K562 (cell line): Measurements from ENCODE around the gene THOC5. TPM values are rescaled to one million over a fixed set of nuclear protein-coding genes. Genes with fewer than 3 reads are reported as not detected.

ENCODE experiments used
- ATAC-seq: fragments of 200-7000 bp; cut with Tn5 transposase; 3 replicates; pipeline ENCODE4 v1.9.1; 2020; ENCODE audit warnings: moderate library complexity
- BruUV-seq: library from RNA; stranded (reverse); fragments of 400-500 nt; replicated peaks from 2 replicates; lab custom pipeline; 2021; lab: Mats Ljungman, UMichigan
- CTCF ChIA-PET: fragments of 300-600 bp; formaldehyde crosslinking; extraction: SDS; loops from one replicate; lab custom pipeline; 2021; ENCODE audit warnings: low intra/inter-chr PET ratio; lab: Yijun Ruan, JAX
- POLR2A ChIA-PET: fragments of 300-600, 350-650 bp; sonication (Branson Sonifier 250); formaldehyde crosslinking; extraction: SDS; loops from one replicate; lab custom pipeline; 2021; ENCODE audit warnings: antibody characterized with exemption, inconsistent platforms; lab: Yijun Ruan, JAX
- DNase-seq, 4 experiments: peaks; one replicate each; pipeline versions ENCODE4 v3.0.0 to v3.0.0-alpha.2; 2011 to 2018; ENCODE audit warnings: low spot score in 3 of 4, mixed read lengths in 3 of 4; ENCODE audit errors: extremely low read depth in 1 of 4
- FAIRE-seq: peaks from 2 replicates; lab custom pipeline; 2011; peaks lifted over from hg19 to GRCh38; lab: Jason Lieb, UNC
- H2AFZ ChIP-seq: 2 replicates; pipeline ENCODE4 v1.6.0; 2011; ENCODE audit warnings: low read depth, low read length, control low read depth, inconsistent platforms
- H3K27ac ChIP-seq: fragments of 200-600 bp; 3 replicates; pipeline ENCODE4 v1.8.0; 2011; ENCODE audit warnings: low read depth, mild to moderate bottlenecking, control low read depth, inconsistent platforms, low read length, moderate library complexity, mixed read lengths; ENCODE audit errors: extremely low read depth
- H3K27me3 ChIP-seq, 2 experiments: fragments of 300-600 bp in 1 of 2; 2 replicates in 1 of 2; 3 replicates in 1 of 2; pipeline versions ENCODE4 v1.6.0 to v1.8.0; 2011; ENCODE audit warnings: inconsistent platforms in 2 of 2, low read length in 2 of 2, mild to moderate bottlenecking in 1 of 2, mixed read lengths in 1 of 2, moderate library complexity in 1 of 2; ENCODE audit not compliant: control insufficient read depth in 2 of 2, insufficient read depth in 2 of 2
- H3K36me3 ChIP-seq: fragments of 300-600 bp; 3 replicates; pipeline ENCODE4 v1.8.0; 2011; ENCODE audit warnings: mild to moderate bottlenecking, low read length, inconsistent platforms; ENCODE audit not compliant: control insufficient read depth, insufficient read depth
- H3K4me1 ChIP-seq, 2 experiments: fragments of 200-600 bp in 1 of 2; replicated peaks in 1 of 2; 2 replicates in 1 of 2; 3 replicates in 1 of 2; pipeline versions ENCODE4 v1.5.1 to v1.8.0; 2011; ENCODE audit warnings: inconsistent platforms in 2 of 2, low read length in 2 of 2, mild to moderate bottlenecking in 1 of 2, mixed read lengths in 1 of 2, moderate library complexity in 1 of 2; ENCODE audit not compliant: control insufficient read depth in 2 of 2, insufficient read depth in 2 of 2
- H3K4me2 ChIP-seq: 2 replicates; pipeline ENCODE4 v1.6.1; 2011; ENCODE audit warnings: low read length, control low read depth, inconsistent platforms, mixed read lengths; ENCODE audit not compliant: insufficient read depth
- H3K4me3 ChIP-seq: fragments of 200-600 bp; sonication (generic), shearing (Covaris generic); 2 replicates; pipeline ENCODE4 v1.5.1; 2016; ENCODE audit warnings: control low read depth, inconsistent platforms
- H3K79me2 ChIP-seq: fragments of 200-600 bp; 3 replicates; pipeline ENCODE4 v1.8.0; 2011; ENCODE audit warnings: low read length, inconsistent platforms; ENCODE audit not compliant: control insufficient read depth, insufficient read depth
- H3K9ac ChIP-seq, 2 experiments: 2 replicates each; pipeline versions ENCODE4 v1.6.0 to v1.6.1; 2011; ENCODE audit warnings: low read depth in 2 of 2, low read length in 2 of 2, control low read depth in 1 of 2, inconsistent platforms in 1 of 2, mild to moderate bottlenecking in 1 of 2, mixed read lengths in 1 of 2; ENCODE audit not compliant: insufficient read depth in 1 of 2
- H3K9me1 ChIP-seq: one replicate; pipeline ENCODE4 v1.6.0; 2011; ENCODE audit warnings: inconsistent platforms, mild to moderate bottlenecking, low read length, moderate library complexity; ENCODE audit not compliant: control insufficient read depth, insufficient read depth
- H3K9me3 ChIP-seq: replicated peaks from 2 replicates; pipeline ENCODE4 v1.5.1; 2011; ENCODE audit warnings: low read depth, low read length, inconsistent platforms; ENCODE audit not compliant: control insufficient read depth, insufficient read depth
- H4K20me1 ChIP-seq: replicated peaks from 2 replicates; pipeline ENCODE4 v1.6.1; 2011; ENCODE audit warnings: low read length, inconsistent platforms, mixed read lengths; ENCODE audit not compliant: control insufficient read depth, insufficient read depth
- BRD4 ChIP-seq: fragments of 200-600 bp; sonication (generic); IDR thresholded peaks from 2 replicates; pipeline ENCODE4 v1.6.1; 2017; ENCODE audit warnings: inconsistent platforms
- COPS2 ChIP-seq: fragments of 450-650 bp; conservative IDR thresholded peaks from 2 replicates; pipeline ENCODE4 v1.6.1; 2016; ENCODE audit warnings: mild to moderate bottlenecking, moderate library complexity
- FOXO4 ChIP-seq: fragments of 450-650 bp; formaldehyde crosslinking; IDR thresholded peaks from 2 replicates; pipeline ENCODE4 v1.4.0; 2020; ENCODE audit warnings: mild to moderate bottlenecking, moderate library complexity
- MAFF ChIP-seq: IDR thresholded peaks from 2 replicates; pipeline ENCODE4 v1.6.1; 2012; ENCODE audit warnings: low read length, improper control_type of control experiment
- MTF1 ChIP-seq: fragments of 250-450 bp; sonication (Bioruptor Pico); IDR thresholded peaks from 2 replicates; pipeline ENCODE4 v1.9.0; 2021; ENCODE audit warnings: moderate library complexity, mild to moderate bottlenecking, inconsistent platforms, borderline replicate concordance
- PKNOX1 ChIP-seq: fragments of 450-650 bp; IDR thresholded peaks from 2 replicates; pipeline ENCODE4 v1.6.1; 2016
- POLR2AphosphoS5 ChIP-seq: IDR thresholded peaks from 2 replicates; pipeline ENCODE4 v1.6.1; 2011; ENCODE audit warnings: mild to moderate bottlenecking, low read depth, low read length, moderate library complexity; ENCODE audit not compliant: control insufficient read depth, insufficient read depth
- RBM39 ChIP-seq: fragments of 200-400 bp; formaldehyde crosslinking; optimal IDR thresholded peaks from 2 replicates; pipeline ENCODE3; 2018; ENCODE audit warnings: low read depth, low read length
- RNF2 ChIP-seq: sonication (generic); IDR thresholded peaks from 2 replicates; pipeline ENCODE4 v1.6.1; 2016
- SNRNP70 ChIP-seq: fragments of 200-400 bp; formaldehyde crosslinking; optimal IDR thresholded peaks from 2 replicates; pipeline ENCODE3; 2017; ENCODE audit warnings: low read depth, low read length
- ZNF398 ChIP-seq: fragments of 250-450 bp; sonication (Bioruptor Pico); IDR thresholded peaks from 2 replicates; pipeline ENCODE4 v1.8.0; 2021; ENCODE audit warnings: moderate library complexity, mild to moderate bottlenecking, inconsistent platforms
- ZNF639 ChIP-seq, 2 experiments: fragments of 200-800 bp in 1 of 2; sonication (Bioruptor generic) in 1 of 2; sonication (generic) in 1 of 2; formaldehyde crosslinking in 1 of 2; IDR thresholded peaks in 1 of 2; conservative IDR thresholded peaks in 1 of 2; 2 replicates each; pipeline versions ENCODE4 v1.5.0 to v1.6.1; 2016 to 2020; ENCODE audit warnings: missing compliant biosample characterization in 1 of 2, missing genetic modification characterization in 1 of 2, missing genetic modification reagents in 1 of 2
- ZSCAN32 ChIP-seq: fragments of 450-650 bp; formaldehyde crosslinking; IDR thresholded peaks from 2 replicates; pipeline ENCODE4 v1.4.0; 2020; ENCODE audit warnings: mild to moderate bottlenecking, moderate library complexity
- ZZZ3 ChIP-seq: fragments of 450-650 bp; IDR thresholded peaks from 2 replicates; pipeline ENCODE4 v1.6.1; 2016; ENCODE audit warnings: antibody characterized with exemption, mild to moderate bottlenecking, moderate library complexity
- WGBS: fragments of 100-300 bp; shearing (Covaris generic); methylation state at CpG from one replicate; pipeline ENCODE4 v1.1.6; 2016; ENCODE audit warnings: low coverage, mixed read lengths; ENCODE audit not compliant: insufficient coverage; ENCODE audit errors: missing lambda C conversion rate; 5-methylcytosine and 5-hydroxymethylcytosine counted together
- in situ Hi-C: fragments of 300-500 bp; cut with MboI; formaldehyde crosslinking; loops from 4 replicates; pipeline ENCODE4 v1.15.0; 2018; ENCODE audit warnings: inconsistent platforms, mixed read lengths
- intact Hi-C: fragments of 100-400 bp; cut with micrococcal nuclease; formaldehyde crosslinking; loops from 2 replicates; pipeline ENCODE4 v1.14.2; 2022
- polyA plus RNA-seq, 8 experiments: library from polyadenylated mRNA; depleted of rRNA in 4 of 8; stranded (reverse) in 5 of 8; unstranded in 3 of 8; fragments of >200 nt; fragmentation: Nextera tagmentation in 2 of 8; fragmentation: Illumina TruSeq in 1 of 8; extraction: Ambion mirVana in 2 of 8; extraction: Trizol in 1 of 8; gene quantifications; 2 replicates each; pipeline versions ENCODE4 v1.2.1 to v1.2.3, GENCODE V29; 2011 to 2014; ENCODE audit warnings: inconsistent platforms in 1 of 8, missing spikeins in 1 of 8
- total RNA-seq, 7 experiments: library from RNA; depleted of rRNA in 6 of 7; stranded (reverse); fragments of >200 nt in 6 of 7; fragmentation: Illumina TruSeq in 2 of 7; extraction: Trizol in 2 of 7; gene quantifications; 2 replicates each; pipeline versions ENCODE4 v1.2.1 to v1.2.3, GENCODE V29; 2011 to 2021; ENCODE audit warnings: low replicate concordance in 1 of 7

THOC5 gene
- total and polyA plus RNA-seq, 9 of the 15 experiments (the other 6 are each of a cell fraction or from before 2014, with no cell fraction given): 45.3 to 96.5 (median 51.4) TPM

- Histone ChIP-seq H3K79me2 (no peaks in the 10 kb centered on the region), H3K9me3 (no peaks in the 10 kb centered on the region), H3K4me3 (no peak overlapping the region), H4K20me1 (no peaks in the 10 kb centered on the region), H3K4me2 (no peak overlapping the region), H3K36me3 (peaks cover 16% of the 10 kb centered on the region; the same call in 1 of the 3 replicates), H3K9ac (no peak overlapping the region), H3K27me3 (no peaks in the 10 kb centered on the region), H3K27ac (no peak overlapping the region), H2AFZ (no peak overlapping the region), H3K4me1 (no peaks in the 10 kb centered on the region), H3K9me1 (no peaks in the 10 kb centered on the region)
- CTCF ChIA-PET: no interaction called here
- POLR2A ChIA-PET: no interaction called here
- 90% methylated on average over 6 of the region's 6 CpGs for WGBS
- ATAC-seq (no peak), FAIRE-seq (no peak), DNase-seq (no peak)
- intact Hi-C loops: no loop called here
- TF ChIP-seq ZSCAN32 (CRISPR knock-in tag) (no peak), FOXO4 (no peak), ZNF639 (CRISPR knock-in tag; conservative IDR thresholded peaks at IDR 0.05 in 1 of 2, IDR thresholded peaks at IDR 0.05 in 1 of 2) (no peak), ZNF398 (CRISPR knock-in tag) (no peak), RNF2 (no peak), MAFF (no peak), COPS2 (no peak), SNRNP70 (no peak), ZZZ3 (no peak), PKNOX1 (no peak), BRD4 (no peak), MTF1 (CRISPR knock-in tag) (no peak), RBM39 (no peak), POLR2AphosphoS5 (no peak)
- in situ Hi-C loops: no loop called here
- no TSS peak for BruUV-seq
Measured at GRCh38 chr22:29491012-29491411, 62.5 kb downstream of the THOC5 start.
